OCI-LY1 (cell line): ENCODE results near the gene SPOCK1.

Experiments
- EZH2 ChIP-seq: fragments of 200-600 bp; sonication (generic), shearing (Covaris generic); IDR thresholded peaks from 2 replicates; pipeline ENCODE4 v1.8.0; 2017; ENCODE audit warnings: borderline replicate concordance, mixed run types, mild to moderate bottlenecking, antibody characterized with exemption, low read length, moderate library complexity, mixed read lengths
- TF ChIP-seq, protein P1 (sequence below): fragments of 200-600 bp; sonication (generic), shearing (Covaris generic); IDR thresholded peaks from 2 replicates; pipeline ENCODE4 v1.5.1; 2017; ENCODE audit warnings: mild to moderate bottlenecking, antibody characterized with exemption, low read length, moderate library complexity, mixed read lengths

DNA sequence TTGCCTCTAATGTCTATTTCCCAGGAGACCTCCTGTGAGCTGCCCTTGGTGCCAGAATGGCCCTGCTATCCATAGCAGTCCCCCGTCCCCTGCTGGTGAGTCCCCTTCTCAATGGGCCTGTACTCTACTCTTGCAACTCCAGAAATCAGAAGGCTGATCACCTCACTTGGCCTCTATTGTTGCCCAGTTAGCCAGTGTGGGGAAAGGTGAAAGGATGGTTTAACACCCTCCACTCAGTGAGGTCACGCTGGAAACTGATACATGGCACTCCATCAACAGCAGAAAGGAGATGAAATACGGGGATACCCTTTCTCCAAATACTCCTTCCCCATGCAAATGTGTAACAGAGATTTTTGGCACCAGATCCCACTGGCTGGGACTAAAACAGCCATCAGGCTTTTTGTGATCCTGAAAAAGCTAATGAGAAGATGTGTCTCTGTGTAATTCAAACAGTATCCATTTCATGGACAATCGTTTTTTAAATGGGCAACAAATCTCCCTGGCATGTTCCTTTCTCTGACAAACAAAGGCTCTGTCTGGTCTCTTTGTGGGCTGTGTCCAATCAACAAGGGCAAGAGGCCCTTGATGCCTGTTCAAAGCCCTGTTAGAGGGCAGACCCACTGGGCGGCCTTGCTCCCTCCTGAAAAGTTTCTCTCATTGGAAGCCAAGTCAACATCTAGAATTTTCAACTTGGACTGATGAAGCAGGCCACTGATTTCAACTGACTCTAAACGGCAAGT, 343.7 kb downstream of the SPOCK1 start:
- TF ChIP-seq, protein P1, sequence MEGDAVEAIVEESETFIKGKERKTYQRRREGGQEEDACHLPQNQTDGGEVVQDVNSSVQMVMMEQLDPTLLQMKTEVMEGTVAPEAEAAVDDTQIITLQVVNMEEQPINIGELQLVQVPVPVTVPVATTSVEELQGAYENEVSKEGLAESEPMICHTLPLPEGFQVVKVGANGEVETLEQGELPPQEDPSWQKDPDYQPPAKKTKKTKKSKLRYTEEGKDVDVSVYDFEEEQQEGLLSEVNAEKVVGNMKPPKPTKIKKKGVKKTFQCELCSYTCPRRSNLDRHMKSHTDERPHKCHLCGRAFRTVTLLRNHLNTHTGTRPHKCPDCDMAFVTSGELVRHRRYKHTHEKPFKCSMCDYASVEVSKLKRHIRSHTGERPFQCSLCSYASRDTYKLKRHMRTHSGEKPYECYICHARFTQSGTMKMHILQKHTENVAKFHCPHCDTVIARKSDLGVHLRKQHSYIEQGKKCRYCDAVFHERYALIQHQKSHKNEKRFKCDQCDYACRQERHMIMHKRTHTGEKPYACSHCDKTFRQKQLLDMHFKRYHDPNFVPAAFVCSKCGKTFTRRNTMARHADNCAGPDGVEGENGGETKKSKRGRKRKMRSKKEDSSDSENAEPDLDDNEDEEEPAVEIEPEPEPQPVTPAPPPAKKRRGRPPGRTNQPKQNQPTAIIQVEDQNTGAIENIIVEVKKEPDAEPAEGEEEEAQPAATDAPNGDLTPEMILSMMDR = no peak
- no peak for TF ChIP-seq EZH2
